Activated CD4-positive, alpha-beta memory T cell treated with anti-CD3 and anti-CD28 coated beads for 36 hours (primary cell): Measurements from ENCODE around the gene CCL15. TPM values are rescaled to one million over a fixed set of nuclear protein-coding genes. Genes with fewer than 3 reads are reported as not detected.

Experiments used
- CTCF ChIA-PET: fragments of 350-600 bp; sonication (Branson Sonifier 250); formaldehyde crosslinking; loops from one replicate; lab custom pipeline; 2021; ENCODE audit warnings: antibody characterized with exemption, inconsistent platforms; lab: Charles Lee
- POLR2A ChIA-PET: fragments of 350-600 bp; sonication (Branson Sonifier 250); formaldehyde crosslinking; loops from one replicate; lab custom pipeline; 2021; ENCODE audit warnings: antibody characterized with exemption; lab: Charles Lee
- DNase-seq: peaks from one replicate; pipeline ENCODE4 v3.0.0-alpha.2; 2020
- H3K27ac Mint-ChIP-seq: one replicate; pipeline ENCODE4 v1.8.0; 2021; ENCODE audit warnings: mixed read lengths
- H3K27me3 Mint-ChIP-seq: one replicate; pipeline ENCODE4 v1.8.0; 2021; ENCODE audit warnings: mixed read lengths
- H3K36me3 Mint-ChIP-seq: one replicate; pipeline ENCODE4 v1.8.0; 2021; ENCODE audit warnings: mixed read lengths
- H3K4me1 Mint-ChIP-seq: one replicate; pipeline ENCODE4 v1.8.0; 2021; ENCODE audit warnings: low read depth, mixed read lengths
- H3K4me3 Mint-ChIP-seq: one replicate; pipeline ENCODE4 v1.8.0; 2021; ENCODE audit warnings: mild to moderate bottlenecking, mixed read lengths
- H3K9me3 Mint-ChIP-seq: one replicate; pipeline ENCODE4 v1.8.0; 2021; ENCODE audit warnings: mixed read lengths
- intact Hi-C: fragments of 100-400 bp; cut with micrococcal nuclease; formaldehyde crosslinking; loops from one replicate; pipeline ENCODE4 v1.15.1; 2023
- total RNA-seq, 2 experiments: library from RNA; stranded (reverse); gene quantifications; one replicate each; pipeline ENCODE4 v1.2.3, GENCODE V29; 2021

CCL15 gene
- total RNA-seq, 2 experiments from 2014 or later, result not detected

GRCh38 chr17:35986643-35987042 is 14.7 kb downstream of the CCL15 start, which contains the start of gene CCL14:
TSS of gene CCL14 (minus strand) at chr17:35986729. CDS start at chr17:35986649, 80 bp downstream.
- no peak for DNase-seq
- Mint-ChIP-seq H3K27ac (no peak within 1 kb of the TSS), H3K4me1 (no peaks in the 10 kb centered on the region), H3K4me3 (no peak within 1 kb of the TSS), H3K27me3 (peaks cover 2% of the 10 kb centered on the region), H3K9me3 (peaks cover 12% of the 10 kb centered on the region), H3K36me3 (no peaks in the 10 kb centered on the region)
- CTCF ChIA-PET, result no interaction called here
- intact Hi-C loops, result no loop called here
- POLR2A ChIA-PET, result no interaction called here

DNA sequence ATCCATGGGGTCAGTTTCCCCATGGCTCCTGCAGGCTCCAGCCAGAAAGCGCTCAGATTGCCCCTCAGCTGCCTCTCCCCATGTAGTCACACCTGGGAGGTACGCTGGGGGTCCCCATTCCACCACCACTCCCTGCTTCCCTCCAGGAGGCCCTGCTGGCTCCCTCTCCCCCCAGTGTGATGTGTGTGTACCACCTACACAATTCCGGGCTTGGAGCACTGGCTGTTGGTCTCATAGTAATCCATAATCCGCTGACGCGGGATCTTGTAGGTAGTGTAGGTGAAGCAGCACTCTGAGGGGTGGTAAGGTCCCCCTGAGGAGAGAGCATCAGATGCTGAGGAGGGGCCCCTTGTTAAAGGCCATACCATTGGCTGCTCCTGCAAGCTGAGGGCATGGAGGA is 17.2 kb downstream of the CCL15 start:
- Mint-ChIP-seq H3K4me3 (no peak overlapping the region), H3K27me3 (no peaks in the 10 kb centered on the region), H3K4me1 (no peaks in the 10 kb centered on the region), H3K36me3 (no peaks in the 10 kb centered on the region), H3K9me3 (peaks cover 7% of the 10 kb centered on the region), H3K27ac (no peak overlapping the region)
- intact Hi-C loops, result no loop called here
- ChIA-PET CTCF (interaction anchor here (1.3 to 1.6 kb wide), 4 partner anchors 15 to 165 kb away, joined by 3 to 9 read pairs (median 4); no protein-coding TSS in a partner anchor), POLR2A (no interaction called here)
- DNase-seq, result no peak

DNA sequence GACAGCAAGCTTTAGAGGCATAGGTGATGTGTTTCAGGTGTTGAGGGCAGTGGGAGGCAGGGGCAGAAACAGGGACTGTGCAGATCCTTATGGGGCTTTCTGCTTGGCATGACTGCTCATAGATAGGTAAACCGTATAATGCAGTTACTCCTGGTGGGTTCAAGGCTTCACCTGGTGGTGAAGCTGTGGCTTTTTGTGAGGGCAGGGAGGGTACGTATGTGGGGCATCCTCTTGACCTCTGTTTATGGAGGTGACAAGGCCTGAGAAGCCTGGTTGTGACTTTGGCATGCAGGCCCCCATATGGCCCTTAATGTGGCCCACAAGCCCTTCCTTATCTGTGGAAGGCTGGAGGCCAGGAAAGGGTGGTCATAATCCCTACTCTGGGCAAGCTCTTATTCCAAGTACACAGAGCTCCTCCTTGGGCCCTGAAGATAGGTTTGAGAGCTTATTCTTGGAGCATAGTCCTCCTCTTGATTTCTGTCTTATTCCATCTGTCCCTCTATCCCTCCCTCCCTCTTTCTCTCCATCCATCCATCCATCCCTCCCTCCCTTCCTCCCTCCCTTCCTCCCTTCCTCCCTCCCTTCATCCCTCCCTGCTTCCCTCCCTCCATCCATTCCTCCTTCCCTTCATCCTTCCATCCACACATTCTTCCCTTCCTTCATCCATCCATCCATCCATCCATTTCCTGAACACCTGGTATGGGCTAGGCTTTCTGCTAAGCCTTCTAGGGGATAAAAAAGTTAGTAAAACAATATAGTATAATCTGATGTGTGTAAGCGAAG is 18.8 kb downstream of the CCL15 start:
- intact Hi-C loops, result no loop called here
- ChIA-PET CTCF (interaction anchor here (0.7 to 5.9 kb wide), 10 partner anchors 10 to 167 kb away, joined by 3 to 28 read pairs (median 4); no protein-coding TSS in a partner anchor), POLR2A (no interaction called here)
- no peaks in the 10 kb centered on the region for H3K9me3 Mint-ChIP-seq
- H3K36me3 Mint-ChIP-seq, result no peaks in the 10 kb centered on the region
- no peak for DNase-seq
- H3K4me3 Mint-ChIP-seq, result no peak overlapping the region
- H3K4me1 Mint-ChIP-seq, result no peaks in the 10 kb centered on the region
- peaks cover 4% of the 10 kb centered on the region for H3K27me3 Mint-ChIP-seq
- no peak overlapping the region for H3K27ac Mint-ChIP-seq

DNA sequence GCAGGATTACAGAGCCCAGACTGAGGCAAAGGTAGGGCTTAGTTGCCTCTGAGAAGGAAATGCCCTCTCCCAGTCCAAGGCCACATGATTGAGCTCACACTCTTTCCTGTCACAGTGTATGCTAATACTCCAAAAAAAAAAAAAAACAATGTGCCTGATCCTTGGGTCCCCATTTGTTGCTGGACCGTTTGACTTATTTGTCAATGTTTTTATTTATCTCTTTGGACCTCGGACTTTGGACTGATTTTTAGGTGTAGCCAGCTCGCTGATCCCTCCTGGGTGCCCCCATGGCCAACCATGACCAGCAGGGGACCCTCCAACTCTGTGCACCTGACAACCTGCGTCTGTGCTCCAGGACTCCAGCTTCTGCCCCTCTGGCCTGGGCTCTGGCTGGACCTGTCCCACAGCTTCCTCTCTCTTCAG is 19.4 kb downstream of the CCL15 start:
- intact Hi-C loops, result no loop called here
- Mint-ChIP-seq H3K4me3 (no peak overlapping the region), H3K27me3 (peaks cover 5% of the 10 kb centered on the region), H3K27ac (no peak overlapping the region), H3K9me3 (no peaks in the 10 kb centered on the region), H3K36me3 (no peaks in the 10 kb centered on the region), H3K4me1 (no peaks in the 10 kb centered on the region)
- CTCF ChIA-PET, result interaction anchor here (0.7 to 5.9 kb wide), 10 partner anchors 9 to 167 kb away, joined by 3 to 28 read pairs (median 4); no protein-coding TSS in a partner anchor
- POLR2A ChIA-PET, result no interaction called here
- peak; percentile 20 for DNase-seq

DNA sequence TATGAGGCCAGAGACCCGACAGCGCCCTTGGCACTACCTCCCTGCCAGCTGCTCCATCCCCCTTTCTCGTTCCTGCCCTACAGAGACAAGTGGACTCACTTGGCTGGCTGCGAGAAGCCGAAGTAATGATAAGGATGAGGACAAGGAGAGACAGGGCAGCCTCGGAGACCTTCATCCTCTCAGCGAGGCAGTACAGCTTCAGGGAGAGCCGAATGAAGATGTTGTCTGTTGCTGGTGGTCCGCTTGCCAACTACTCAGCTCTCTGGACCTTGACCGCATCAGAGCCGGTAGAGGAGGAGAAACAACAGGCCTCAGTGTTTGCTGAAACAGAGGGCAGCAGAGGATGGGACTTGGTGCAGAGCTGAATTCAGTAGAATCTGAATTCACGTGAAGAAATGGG is 20.1 kb downstream of the CCL15 start, which contains the start of gene CCL16:
TSS of gene CCL16 (minus strand) at position 252 of the 400 bp plus-strand sequence. CDS start at position 175, 77 bp downstream.
- Mint-ChIP-seq H3K4me1 (no peaks in the 10 kb centered on the region), H3K27me3 (peaks cover 10% of the 10 kb centered on the region), H3K4me3 (no peak within 1 kb of the TSS), H3K36me3 (no peaks in the 10 kb centered on the region), H3K27ac (no peak within 1 kb of the TSS), H3K9me3 (no peaks in the 10 kb centered on the region)
- CTCF ChIA-PET, result interaction anchor here (0.7 to 5.9 kb wide), 8 partner anchors 9 to 168 kb away, joined by 3 to 28 read pairs (median 4); no protein-coding TSS in a partner anchor
- DNase-seq, result no peak
- POLR2A ChIA-PET, result no interaction called here
- intact Hi-C loops, result no loop called here

GRCh38 chr17:35978346-35978745 is 23.0 kb downstream of the CCL15 start:
- Mint-ChIP-seq H3K4me1 (peaks cover 2% of the 10 kb centered on the region), H3K36me3 (no peaks in the 10 kb centered on the region), H3K9me3 (no peaks in the 10 kb centered on the region), H3K27me3 (peaks cover 10% of the 10 kb centered on the region), H3K27ac (no peak overlapping the region), H3K4me3 (no peak overlapping the region)
- ChIA-PET CTCF (interaction anchor here (1.2 to 5.9 kb wide), 6 partner anchors 9 to 174 kb away, joined by 3 to 34 read pairs (median 6); no protein-coding TSS in a partner anchor), POLR2A (no interaction called here)
- DNase-seq, result no peak
- intact Hi-C loops, result no loop called here

DNA sequence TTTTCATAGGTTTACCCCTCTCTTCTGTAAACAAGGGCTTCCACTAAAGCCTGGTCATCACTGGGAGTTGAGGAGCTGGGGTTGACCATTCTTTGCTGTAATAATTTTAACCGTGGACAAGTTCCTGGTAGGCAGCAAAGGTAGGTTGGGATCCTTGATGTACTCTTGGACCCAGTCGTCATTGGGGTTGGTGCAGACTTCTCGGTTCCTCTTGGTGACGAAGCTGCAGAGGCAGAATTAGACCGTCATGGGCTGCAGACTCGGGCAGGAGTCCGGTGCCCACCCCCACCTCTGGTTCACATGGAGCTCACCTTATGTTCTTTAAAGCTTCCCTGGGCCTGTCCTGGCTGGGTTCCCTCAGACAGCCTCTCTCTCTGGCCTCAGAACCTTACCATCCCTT is 23.8 kb downstream of the CCL15 start:
- ChIA-PET CTCF (interaction anchor here (0.8 to 5.9 kb wide), 5 partner anchors 8 to 172 kb away, joined by 5 to 34 read pairs (median 9); no protein-coding TSS in a partner anchor), POLR2A (no interaction called here)
- Mint-ChIP-seq H3K27me3 (peaks cover 10% of the 10 kb centered on the region), H3K9me3 (no peaks in the 10 kb centered on the region), H3K27ac (no peak overlapping the region), H3K4me3 (no peak overlapping the region), H3K36me3 (no peaks in the 10 kb centered on the region), H3K4me1 (peaks cover 2% of the 10 kb centered on the region)
- intact Hi-C loops, result loop anchor here (2.0 kb wide), 1 partner anchor 95 kb away; no protein-coding TSS in a partner anchor
- DNase-seq, result no peak

GRCh38 chr17:35973333-35974260 is 27.8 kb downstream of the CCL15 start:
- CTCF ChIA-PET, result interaction anchor here (1.1 to 12.3 kb wide), 3 partner anchors 30 to 174 kb away, joined by 3 to 433 read pairs (median 80); no protein-coding TSS in a partner anchor
- H3K27ac Mint-ChIP-seq, result no peak overlapping the region
- POLR2A ChIA-PET, result no interaction called here
- intact Hi-C loops, result no loop called here
- H3K9me3 Mint-ChIP-seq, result no peaks in the 10 kb centered on the region
- H3K36me3 Mint-ChIP-seq, result no peaks in the 10 kb centered on the region
- peaks cover 2% of the 10 kb centered on the region for H3K4me1 Mint-ChIP-seq
- peaks cover 11% of the 10 kb centered on the region for H3K27me3 Mint-ChIP-seq
- no peak overlapping the region for H3K4me3 Mint-ChIP-seq
- no peak for DNase-seq

GRCh38 chr17:35972945-35973332 is 28.4 kb downstream of the CCL15 start:
- no peak overlapping the region for H3K27ac Mint-ChIP-seq
- ChIA-PET POLR2A (no interaction called here), CTCF (interaction anchor here (1.1 to 12.3 kb wide), 3 partner anchors 31 to 174 kb away, joined by 3 to 433 read pairs (median 80); no protein-coding TSS in a partner anchor)
- no peak for DNase-seq
- H3K4me3 Mint-ChIP-seq, result no peak overlapping the region
- no peaks in the 10 kb centered on the region for H3K9me3 Mint-ChIP-seq
- H3K36me3 Mint-ChIP-seq, result no peaks in the 10 kb centered on the region
- H3K4me1 Mint-ChIP-seq, result peaks cover 2% of the 10 kb centered on the region
- H3K27me3 Mint-ChIP-seq, result peaks cover 10% of the 10 kb centered on the region
- intact Hi-C loops, result no loop called here

GRCh38 chr17:35972535-35972934 is 28.8 kb downstream of the CCL15 start:
- POLR2A ChIA-PET, result no interaction called here
- Mint-ChIP-seq H3K9me3 (no peaks in the 10 kb centered on the region), H3K27ac (no peak overlapping the region), H3K4me1 (peaks cover 2% of the 10 kb centered on the region), H3K4me3 (no peak overlapping the region), H3K36me3 (no peaks in the 10 kb centered on the region), H3K27me3 (peaks cover 6% of the 10 kb centered on the region)
- DNase-seq, result no peak
- CTCF ChIA-PET, result interaction anchor here (0.7 to 12.3 kb wide), 4 partner anchors 10 to 175 kb away, joined by 3 to 433 read pairs (median 42); no protein-coding TSS in a partner anchor
- intact Hi-C loops, result no loop called here

GRCh38 chr17:35972066-35972465 is 29.3 kb downstream of the CCL15 start:
- POLR2A ChIA-PET, result no interaction called here
- Mint-ChIP-seq H3K4me3 (no peak overlapping the region), H3K27me3 (peaks cover 6% of the 10 kb centered on the region), H3K27ac (no peak overlapping the region), H3K4me1 (peaks cover 2% of the 10 kb centered on the region), H3K9me3 (no peaks in the 10 kb centered on the region), H3K36me3 (no peaks in the 10 kb centered on the region)
- no peak for DNase-seq
- CTCF ChIA-PET, result interaction anchor here (0.7 to 12.3 kb wide), 4 partner anchors 10 to 511 kb away, joined by 3 to 433 read pairs (median 42); no protein-coding TSS in a partner anchor
- intact Hi-C loops, result no loop called here
